ENCODE data around the gene RASD1. TPM values are rescaled to one million over a fixed set of nuclear protein-coding genes. Genes with fewer than 3 reads are reported as not detected.

RASD1 gene
- total RNA-seq, 1 experiment from 2014 or later, result 59.0 TPM

GRCh38 chr17:17516941-17517720 lies 20.9 kb upstream of the RASD1 start:
- Histone ChIP-seq H3K27me3 (ENCODE audit: low read length) (no peaks in the 10 kb centered on the region), H3K79me2 (ENCODE audit: low read length) (no peaks in the 10 kb centered on the region), H3K4me2 (ENCODE audit: low read length) (no peak overlapping the region), H3K4me3 (ENCODE audit: low read length) (no peak overlapping the region), H4K20me1 (ENCODE audit: low read length) (peaks cover 7% of the 10 kb centered on the region; the same call in 1 of the 2 replicates), H3K27ac (ENCODE audit: low read length) (no peak overlapping the region), H2AFZ (ENCODE audit: low read length) (no peak overlapping the region), H3F3A (ENCODE audit: low read length, unreplicated experiment) (no peaks in the 10 kb centered on the region), H3K9me3 (ENCODE audit: low read length) (no peaks in the 10 kb centered on the region), H3K9ac (ENCODE audit: low read length) (no peak overlapping the region), H3K36me3 (ENCODE audit: low read depth, low read length) (no peaks in the 10 kb centered on the region), H3K9me2 (replicated peaks; ENCODE audit: low read length) (no peaks in the 10 kb centered on the region), H3K4me1 (ENCODE audit: insufficient read depth, low read length) (peaks cover 9% of the 10 kb centered on the region)
- BruUV-seq (replicated peaks), result no TSS peak
- ChIA-PET CTCF (no interaction called here), POLR2A (ENCODE audit: unreplicated experiment) (no interaction called here)
- no peak for ATAC-seq
- TF ChIP-seq EZH2phosphoT487 (IDR thresholded peaks at IDR 0.05; ENCODE audit: borderline replicate concordance, low read length), result no peak
- no peak for TF ChIP-seq CTCF (conservative IDR thresholded peaks at IDR 0.05; ENCODE audit: low read depth, low read length)
- no peak for TF ChIP-seq EZH2 (IDR thresholded peaks at IDR 0.05; ENCODE audit: low read length, unreplicated experiment)
- no peak for DNase-seq
- intact Hi-C loops (cut with micrococcal nuclease), result no loop called here

GRCh38 chr17:17515934-17516930 lies 20.0 kb upstream of the RASD1 start:
- Histone ChIP-seq H3K36me3 (ENCODE audit: low read depth, low read length) (no peaks in the 10 kb centered on the region), H3F3A (ENCODE audit: low read length, unreplicated experiment) (no peaks in the 10 kb centered on the region), H3K4me2 (ENCODE audit: low read length) (no peak overlapping the region), H2AFZ (ENCODE audit: low read length) (no peak overlapping the region), H3K27me3 (ENCODE audit: low read length) (no peaks in the 10 kb centered on the region), H3K79me2 (ENCODE audit: low read length) (no peaks in the 10 kb centered on the region), H3K9me2 (replicated peaks; ENCODE audit: low read length) (no peaks in the 10 kb centered on the region), H4K20me1 (ENCODE audit: low read length) (peaks cover 8% of the 10 kb centered on the region; the same call in 1 of the 2 replicates), H3K4me1 (ENCODE audit: insufficient read depth, low read length) (peaks cover 17% of the 10 kb centered on the region), H3K9me3 (ENCODE audit: low read length) (no peaks in the 10 kb centered on the region), H3K27ac (ENCODE audit: low read length) (no peak overlapping the region), H3K9ac (ENCODE audit: low read length) (no peak overlapping the region), H3K4me3 (ENCODE audit: low read length) (no peak overlapping the region)
- intact Hi-C loops (cut with micrococcal nuclease), result no loop called here
- no TSS peak for BruUV-seq (replicated peaks)
- ATAC-seq (peak; percentile 9; the same call in 1 of the 2 replicates), DNase-seq (peak; percentile 57)
- no peak for TF ChIP-seq EZH2phosphoT487 (IDR thresholded peaks at IDR 0.05; ENCODE audit: borderline replicate concordance, low read length)
- TF ChIP-seq CTCF (conservative IDR thresholded peaks at IDR 0.05; ENCODE audit: low read depth, low read length), result no peak
- no peak for TF ChIP-seq EZH2 (IDR thresholded peaks at IDR 0.05; ENCODE audit: low read length, unreplicated experiment)
- POLR2A ChIA-PET (ENCODE audit: unreplicated experiment), result no interaction called here
- CTCF ChIA-PET, result no interaction called here
